ENCODE data around the gene NCAPH2.

NCAPH2 gene

GRCh38 chr22:50469377-50470305, 38.4 kb upstream of the NCAPH2 start (continued):
- TF ChIP-seq HIC1 (tag by site-specific recombination; IDR thresholded peaks at IDR 0.05) = peak; percentile 79
- TF ChIP-seq ZSCAN23 (tag by site-specific recombination; IDR thresholded peaks at IDR 0.05) = no peak
- TF ChIP-seq MEIS1 (CRISPR knock-in tag; IDR thresholded peaks at IDR 0.05; ENCODE audit: borderline replicate concordance) = no peak
- no peak for TF ChIP-seq ZNF16 (tag by site-specific recombination; IDR thresholded peaks at IDR 0.05; ENCODE audit: low read depth)
- peak; percentile 75 for TF ChIP-seq ZNF692 (tag by site-specific recombination; IDR thresholded peaks at IDR 0.05)
- TF ChIP-seq ZNF398 (tag by site-specific recombination; IDR thresholded peaks at IDR 0.05) = peak; percentile 15; the same call in 1 of the 2 replicates
- peak; percentile 96 for TF ChIP-seq EGR2 (tag by site-specific recombination; IDR thresholded peaks at IDR 0.05; ENCODE audit: low read depth)
- TF ChIP-seq PATZ1 (tag by site-specific recombination; IDR thresholded peaks at IDR 0.05) = peak; percentile 68
- TF ChIP-seq SP3 (tag by site-specific recombination; IDR thresholded peaks at IDR 0.05) = peak; percentile 52

- Histone ChIP-seq H3K4me3 (ENCODE audit: low read depth, low read length) (no peak overlapping the region), H3K4me1 (ENCODE audit: control insufficient read depth, insufficient read depth, low read length) (peaks cover 26% of the 10 kb centered on the region), H3K27ac (ENCODE audit: extremely low read depth, low read depth, low read length) (0 out of 2 replicates have a peak overlapping the region, but pooled peaks have one; percentile 51), H3K9me3 (ENCODE audit: control insufficient read depth, insufficient read depth, low read depth, low read length) (no peaks in the 10 kb centered on the region), H3K36me3 (ENCODE audit: control insufficient read depth in 2 of 2, insufficient read depth in 1 of 2, low read length in 2 of 2) (peaks cover 4 to 69% of the 10 kb centered on the region in 2 experiments; a peak in 2 of 3 replicates)
- POLR2A ChIA-PET = interaction anchor here (0.7 to 2.1 kb wide), 8 partner anchors 9 to 55 kb away, joined by 3 to 9 read pairs (median 4); partner anchors contain the start of genes LMF2, NCAPH2 and SCO2
- TF ChIP-seq ZBTB8A (tag by site-specific recombination; IDR thresholded peaks at IDR 0.05) (0 out of 2 replicates have a peak, but pooled peaks have one; percentile 16), SCRT2 (tag by site-specific recombination; IDR thresholded peaks at IDR 0.05) (peak; percentile 88), KLF17 (tag by site-specific recombination; IDR thresholded peaks at IDR 0.05) (no peak), SCRT1 (tag by site-specific recombination; IDR thresholded peaks at IDR 0.05; ENCODE audit: borderline replicate concordance) (peak; percentile 74; the same call in 1 of the 2 replicates), ZNF600 (tag by site-specific recombination; IDR thresholded peaks at IDR 0.05) (0 out of 2 replicates have a peak, but pooled peaks have one; percentile 15)
- CTCF ChIA-PET = interaction anchor here (1.5 to 3.3 kb wide), 3 partner anchors 14 to 55 kb away, joined by 7 to 18 read pairs (median 16); partner anchors contain the start of gene SCO2
These were observed 37.5 kb upstream of the NCAPH2 start for GRCh38 chr22:50470491-50470890.
